GM12864 (cell line): ENCODE results near the gene GFER.
"Not testable (repeated sequence)": the region's sequence is repeated elsewhere in the genome, so short reads cannot be mapped to it uniquely, and the experiment has no call there.

Source experiments
- DNase-seq: peaks from one replicate; pipeline ENCODE4 v3.0.0-alpha.2; 2011; ENCODE audit warnings: low read depth
- H3K4me3 ChIP-seq: 2 replicates; pipeline ENCODE4 v1.5.1; 2011; ENCODE audit warnings: mild to moderate bottlenecking, low read depth, low read length, control low read depth
- CTCF ChIP-seq: IDR thresholded peaks from 2 replicates; pipeline ENCODE4 v1.5.1; 2011; ENCODE audit warnings: low read depth, mild to moderate bottlenecking, moderate library complexity, low read length, control low read depth, inconsistent platforms; ENCODE audit errors: missing control alignments

The GFER gene

GRCh38 chr16:1946495-1947368 is 37.3 kb upstream of the GFER start:
- no peak for TF ChIP-seq CTCF
- DNase-seq = no peak
- H3K4me3 ChIP-seq = no peak overlapping the region

DNA sequence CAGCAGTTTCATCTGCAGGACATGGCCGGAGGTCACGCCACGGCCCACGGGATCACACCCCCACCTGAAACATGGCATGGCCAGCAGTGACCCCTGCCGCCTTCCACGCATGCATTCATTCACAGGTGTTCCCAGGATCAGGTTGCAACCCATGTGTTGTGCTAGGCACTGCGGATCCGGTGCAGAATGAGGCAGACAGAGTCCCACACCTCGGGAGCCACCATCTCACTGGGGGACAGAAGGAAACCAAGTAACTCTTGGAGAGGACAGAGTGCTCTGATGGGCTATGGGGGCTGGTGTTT is 36.7 kb upstream of the GFER start:
- H3K4me3 ChIP-seq = no peak overlapping the region
- TF ChIP-seq CTCF = no peak
- no peak for DNase-seq

- DNase-seq = no peak
- no peak for TF ChIP-seq CTCF
- H3K4me3 ChIP-seq = no peak overlapping the region
Observed at GRCh38 chr16:1949507-1949906, 34.5 kb upstream of the GFER start.

DNA sequence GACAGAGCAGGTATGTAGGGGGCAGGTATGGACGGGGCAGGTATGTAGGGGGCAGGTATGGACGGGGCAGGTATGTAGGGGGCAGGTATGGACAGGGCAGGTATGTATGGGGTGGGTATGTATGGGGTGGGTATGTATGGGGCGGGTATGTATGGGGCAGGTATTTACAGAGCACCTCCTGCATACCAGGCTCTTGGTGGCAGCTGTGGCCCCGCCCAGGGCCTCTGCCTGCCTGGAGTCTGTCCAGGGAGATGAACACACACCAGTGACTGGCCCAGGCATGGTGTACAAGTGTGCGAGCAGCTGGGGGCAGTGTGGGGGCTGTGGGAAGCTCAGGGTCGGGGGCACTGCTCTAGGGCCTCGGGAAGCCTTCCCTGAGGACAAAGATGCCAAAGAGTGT is 33.9 kb upstream of the GFER start:
- no peak for TF ChIP-seq CTCF
- H3K4me3 ChIP-seq = no peak overlapping the region
- no peak for DNase-seq

- no peak overlapping the region for H3K4me3 ChIP-seq
- no peak for TF ChIP-seq CTCF
- no peak for DNase-seq
Observed at GRCh38 chr16:1950559-1950958, 33.4 kb upstream of the GFER start.

DNA sequence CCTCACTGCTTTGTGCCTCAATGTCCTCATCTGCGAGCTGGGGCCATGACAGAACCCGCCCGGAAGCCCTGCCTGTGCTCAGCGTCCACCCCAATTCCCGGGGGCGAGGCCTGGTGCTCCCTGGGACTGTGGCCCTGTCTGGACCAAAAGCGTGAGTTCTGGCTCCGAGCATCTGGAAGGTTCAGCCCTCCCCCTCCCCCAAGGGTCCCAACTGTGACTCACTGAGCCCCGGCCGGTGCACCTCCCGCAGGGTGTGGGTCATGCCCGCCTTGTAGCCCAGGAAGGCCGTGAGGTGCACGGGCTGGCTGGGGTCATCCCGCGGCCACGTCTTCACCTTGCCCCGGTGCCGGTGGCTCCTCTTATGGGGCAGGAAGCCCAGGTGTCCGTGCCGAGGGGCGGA is 30.3 kb upstream of the GFER start:
- TF ChIP-seq CTCF = no peak
- no peak for DNase-seq
- H3K4me3 ChIP-seq = no peak overlapping the region

DNA sequence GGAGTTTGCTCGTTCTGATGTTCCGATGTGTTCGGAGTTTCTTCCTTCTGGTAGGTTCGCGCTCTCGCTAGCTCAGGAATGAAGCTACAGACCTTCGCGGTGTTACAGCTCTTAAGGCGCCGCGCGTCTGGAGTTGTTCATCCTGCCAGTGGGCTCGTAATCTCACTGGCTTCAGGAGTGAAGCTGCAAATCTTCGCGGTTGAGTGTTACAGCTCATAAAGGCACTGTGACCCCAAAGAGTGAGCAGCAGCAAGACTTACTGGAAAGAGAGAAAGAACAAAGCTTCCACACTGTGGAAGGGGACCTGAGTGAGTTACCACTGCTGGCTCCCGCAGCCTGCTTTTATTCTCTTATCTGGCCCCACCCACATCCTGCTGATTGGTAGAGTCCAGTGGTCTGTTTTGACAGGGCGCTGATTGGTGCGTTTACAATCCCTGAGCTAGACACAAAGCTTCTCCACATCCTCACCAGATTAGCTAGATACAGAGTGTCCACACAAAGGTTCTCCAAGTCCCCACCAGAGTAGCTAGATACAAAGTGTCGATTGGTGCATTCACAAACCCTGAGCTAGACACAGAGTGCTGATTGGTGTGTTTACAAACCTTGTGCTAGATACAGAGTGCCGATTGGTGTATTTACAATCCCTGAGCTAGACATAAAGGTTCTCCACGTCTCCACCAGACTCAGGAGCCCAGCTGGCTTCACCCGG is 26.4 kb upstream of the GFER start:
- DNase-seq = not testable (repeated sequence)

DNA sequence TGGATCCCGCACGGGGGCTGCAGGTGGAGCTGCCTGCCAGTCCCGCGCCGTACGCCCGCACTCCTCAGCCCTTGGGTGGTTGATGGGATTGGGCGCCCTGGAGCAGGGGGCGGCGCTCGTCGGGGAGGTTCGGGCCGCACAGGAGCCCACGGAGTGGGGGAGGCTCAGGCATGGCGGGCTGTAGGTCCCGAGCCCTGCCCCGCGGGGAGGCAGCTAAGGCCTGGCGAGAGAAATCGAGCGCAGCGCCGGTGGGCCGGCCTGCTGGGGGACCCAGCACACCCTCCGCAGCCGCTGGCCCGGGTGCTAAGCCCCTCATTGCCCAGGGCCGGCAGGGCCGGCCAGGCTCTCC is 25.9 kb upstream of the GFER start:
- H3K4me3 ChIP-seq, DNase-seq: not testable (repeated sequence)

More for the DNA sequence above, 26.4 kb upstream of the GFER start:
- H3K4me3 ChIP-seq = not testable (repeated sequence)
